ENCODE results near the gene AGMO. TPM values are rescaled to one million over a fixed set of nuclear protein-coding genes. Genes with fewer than 3 reads are reported as not detected.

The AGMO gene
- total and polyA plus RNA-seq, 4 donors, result 21.6 to 46.6 (median 31.6) TPM

- no peak for DNase-seq (ENCODE audit: low spot score)
- no peaks in the 10 kb centered on the region for H3K36me3 ChIP-seq (ENCODE audit: control insufficient read depth in 4 of 4, insufficient read depth in 3 of 4, low read depth in 1 of 4, low read length in 3 of 4)
- no peaks in the 10 kb centered on the region for H3K9me3 ChIP-seq (ENCODE audit: control insufficient read depth in 4 of 4, low read length in 3 of 4)
- H3K27me3 ChIP-seq (ENCODE audit: control insufficient read depth in 4 of 4, insufficient read depth in 4 of 4, low read length in 3 of 4), result no peaks in the 10 kb centered on the region
- WGBS, result 79% methylated on average over 5 of the region's 5 CpGs
- no peaks in the 10 kb centered on the region for H3K4me1 ChIP-seq (ENCODE audit: control insufficient read depth in 4 of 4, insufficient read depth in 4 of 4, low read length in 3 of 4)
- H3K27ac ChIP-seq (ENCODE audit: low read depth in 1 of 2, low read length in 2 of 2), result no peak overlapping the region
- no peak overlapping the region for H3K9ac ChIP-seq (ENCODE audit: low read depth in 1 of 2, low read length in 2 of 2)
- no peak overlapping the region for H3K4me3 ChIP-seq (ENCODE audit: low read depth in 1 of 3, low read length in 3 of 3)
- TF ChIP-seq RXRA (IDR thresholded peaks at IDR 0.05) (no peak), ZBTB33 (IDR thresholded peaks at IDR 0.05) (no peak), MAX (IDR thresholded peaks at IDR 0.05) (no peak), JUND (IDR thresholded peaks at IDR 0.05) (no peak), HNF4A (conservative IDR thresholded peaks at IDR 0.05) (no peak), SP1 (IDR thresholded peaks at IDR 0.05) (no peak), FOXA2 (IDR thresholded peaks at IDR 0.05) (no peak), YY1 (IDR thresholded peaks at IDR 0.05) (no peak), FOXA1 (IDR thresholded peaks at IDR 0.05) (no peak), TAF1 (conservative IDR thresholded peaks at IDR 0.05) (no peak), NR2F2 (IDR thresholded peaks at IDR 0.05) (no peak), REST (IDR thresholded peaks at IDR 0.05) (no peak)
These were observed 45.9 kb upstream of the AGMO start for GRCh38 chr7:15607529-15608210.

GRCh38 chr7:15606561-15606960 lies 44.7 kb upstream of the AGMO start:
- Histone ChIP-seq H3K9me3 (ENCODE audit: control insufficient read depth in 4 of 4, low read length in 3 of 4) (no peaks in the 10 kb centered on the region), H3K36me3 (ENCODE audit: control insufficient read depth in 4 of 4, insufficient read depth in 3 of 4, low read depth in 1 of 4, low read length in 3 of 4) (no peaks in the 10 kb centered on the region), H3K27me3 (ENCODE audit: control insufficient read depth in 4 of 4, insufficient read depth in 4 of 4, low read length in 3 of 4) (no peaks in the 10 kb centered on the region), H3K4me1 (ENCODE audit: control insufficient read depth in 4 of 4, insufficient read depth in 4 of 4, low read length in 3 of 4) (no peaks in the 10 kb centered on the region), H3K9ac (ENCODE audit: low read depth in 1 of 2, low read length in 2 of 2) (no peak overlapping the region), H3K27ac (ENCODE audit: low read depth in 1 of 2, low read length in 2 of 2) (no peak overlapping the region), H3K4me3 (ENCODE audit: low read depth in 1 of 3, low read length in 3 of 3) (no peak overlapping the region)
- TF ChIP-seq REST (IDR thresholded peaks at IDR 0.05) (no peak), ZBTB33 (IDR thresholded peaks at IDR 0.05) (no peak), ATF3 (IDR thresholded peaks at IDR 0.05) (no peak), JUND (IDR thresholded peaks at IDR 0.05) (no peak), RAD21 (IDR thresholded peaks at IDR 0.05) (no peak)
- DNase-seq (ENCODE audit: low spot score), result no peak
- 47% methylated on average over 3 of the region's 3 CpGs for WGBS

All from liver (tissue), 9 donors.